Thyroid gland (tissue), 4 donors: ENCODE measurements around the gene FNBP1. TPM values are rescaled to one million over a fixed set of nuclear protein-coding genes. Genes with fewer than 3 reads are reported as not detected.

ENCODE experiments used
- DNase-seq, 2 donors: peaks; one replicate each; pipeline ENCODE4 v3.0.0-alpha.2; 2019
- H3K27ac ChIP-seq, 3 donors: fragments of 200-600 bp; sonication (generic); 1 replicate in 2 of 3; 2 replicates in 1 of 3; pipeline ENCODE4 v1.5.1; 2016 to 2019; ENCODE audit warnings: mild to moderate bottlenecking in 1 of 3, moderate library complexity in 1 of 3
- H3K27me3 ChIP-seq: fragments of 200-600 bp; sonication (generic); one replicate; pipeline ENCODE4 v1.5.1; 2019
- H3K36me3 ChIP-seq, 2 donors: fragments of 200-600 bp; sonication (generic); one replicate each; pipeline ENCODE4 v1.5.1; 2016 to 2019
- H3K4me1 ChIP-seq, 2 donors: fragments of 200-600 bp; sonication (generic); one replicate each; pipeline ENCODE4 v1.5.1; 2017 to 2019
- H3K4me3 ChIP-seq, 3 donors: fragments of 200-600 bp; sonication (generic); replicated peaks in 1 of 3; 1 replicate in 2 of 3; 2 replicates in 1 of 3; pipeline ENCODE4 v1.5.1; 2016; ENCODE audit warnings: mild to moderate bottlenecking in 1 of 3
- H3K9me3 ChIP-seq: fragments of 200-600 bp; sonication (generic); one replicate; pipeline ENCODE4 v1.5.1; 2017
- POLR2A ChIP-seq, 2 donors: fragments of 450-650 bp; IDR thresholded peaks; one replicate each; pipeline ENCODE4 v1.6.1; 2017; ENCODE audit warnings: antibody characterized with exemption in 2 of 2, mild to moderate bottlenecking in 2 of 2, moderate library complexity in 1 of 2
- WGBS, 2 donors: methylation state at CpG; one replicate each; pipeline ENCODE4 v1.1.5; 2017; 5-methylcytosine and 5-hydroxymethylcytosine counted together
- intact Hi-C: fragments of 100-400 bp; cut with DNase I; formaldehyde crosslinking; loops from one replicate; pipeline ENCODE4 v1.15.1; 2023
- total RNA-seq, 4 donors: library from RNA; depleted of rRNA; stranded (reverse); fragments of >200 nt; gene quantifications; one replicate each; pipeline ENCODE4 v1.2.3, GENCODE V29; 2016
- TF ChIP-seq, protein P1 (sequence below), 6 experiments: fragments of 200-600 bp in 3 of 6; fragments of 450-650 bp in 3 of 6; sonication (generic) in 3 of 6; IDR thresholded peaks; one replicate each; pipeline ENCODE4 v1.5.1; 2016 to 2019; ENCODE audit warnings: antibody characterized with exemption in 6 of 6, mild to moderate bottlenecking in 2 of 6, inconsistent platforms in 1 of 6, moderate library complexity in 1 of 6

FNBP1 gene
- total RNA-seq, 4 donors from 2014 or later: 55.8 to 78.5 (median 76.0) TPM

DNA sequence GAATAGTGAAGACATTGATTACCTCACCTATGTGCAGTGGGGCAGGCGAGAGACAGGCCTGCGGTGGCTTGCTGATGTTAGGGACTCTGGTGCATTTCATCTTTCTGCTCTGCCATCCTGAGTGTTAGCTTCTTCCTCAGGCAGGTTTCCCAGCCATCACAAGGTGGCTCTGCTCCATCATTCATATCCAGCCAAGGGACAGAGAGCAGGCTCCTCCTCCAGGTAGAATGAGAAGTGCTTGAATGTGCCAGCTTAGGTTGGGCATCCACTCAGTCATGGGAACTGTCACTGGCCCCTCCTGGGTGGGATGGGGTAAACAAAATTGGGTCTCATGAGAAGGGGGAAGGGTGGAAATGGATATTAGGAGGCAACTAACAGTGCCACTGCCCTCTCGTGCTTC is 35.6 kb upstream of the FNBP1 start:
- Histone ChIP-seq H3K36me3 (peaks cover 38 to 51% of the 10 kb centered on the region in 2 donors), H3K9me3 (no peaks in the 10 kb centered on the region), H3K4me1 (peaks cover 0 to 11% of the 10 kb centered on the region in 2 donors), H3K4me3 (no peak overlapping the region), H3K27me3 (no peaks in the 10 kb centered on the region), H3K27ac (no peak overlapping the region)
- WGBS, 2 donors: 97% methylated on average over 3 of the region's 3 CpGs
- DNase-seq: no peak
- intact Hi-C loops: no loop called here
- TF ChIP-seq, protein P1, sequence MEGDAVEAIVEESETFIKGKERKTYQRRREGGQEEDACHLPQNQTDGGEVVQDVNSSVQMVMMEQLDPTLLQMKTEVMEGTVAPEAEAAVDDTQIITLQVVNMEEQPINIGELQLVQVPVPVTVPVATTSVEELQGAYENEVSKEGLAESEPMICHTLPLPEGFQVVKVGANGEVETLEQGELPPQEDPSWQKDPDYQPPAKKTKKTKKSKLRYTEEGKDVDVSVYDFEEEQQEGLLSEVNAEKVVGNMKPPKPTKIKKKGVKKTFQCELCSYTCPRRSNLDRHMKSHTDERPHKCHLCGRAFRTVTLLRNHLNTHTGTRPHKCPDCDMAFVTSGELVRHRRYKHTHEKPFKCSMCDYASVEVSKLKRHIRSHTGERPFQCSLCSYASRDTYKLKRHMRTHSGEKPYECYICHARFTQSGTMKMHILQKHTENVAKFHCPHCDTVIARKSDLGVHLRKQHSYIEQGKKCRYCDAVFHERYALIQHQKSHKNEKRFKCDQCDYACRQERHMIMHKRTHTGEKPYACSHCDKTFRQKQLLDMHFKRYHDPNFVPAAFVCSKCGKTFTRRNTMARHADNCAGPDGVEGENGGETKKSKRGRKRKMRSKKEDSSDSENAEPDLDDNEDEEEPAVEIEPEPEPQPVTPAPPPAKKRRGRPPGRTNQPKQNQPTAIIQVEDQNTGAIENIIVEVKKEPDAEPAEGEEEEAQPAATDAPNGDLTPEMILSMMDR (IDR thresholded peaks at IDR 0.05): no peak
- TF ChIP-seq POLR2A (IDR thresholded peaks at IDR 0.05): no peak

DNA sequence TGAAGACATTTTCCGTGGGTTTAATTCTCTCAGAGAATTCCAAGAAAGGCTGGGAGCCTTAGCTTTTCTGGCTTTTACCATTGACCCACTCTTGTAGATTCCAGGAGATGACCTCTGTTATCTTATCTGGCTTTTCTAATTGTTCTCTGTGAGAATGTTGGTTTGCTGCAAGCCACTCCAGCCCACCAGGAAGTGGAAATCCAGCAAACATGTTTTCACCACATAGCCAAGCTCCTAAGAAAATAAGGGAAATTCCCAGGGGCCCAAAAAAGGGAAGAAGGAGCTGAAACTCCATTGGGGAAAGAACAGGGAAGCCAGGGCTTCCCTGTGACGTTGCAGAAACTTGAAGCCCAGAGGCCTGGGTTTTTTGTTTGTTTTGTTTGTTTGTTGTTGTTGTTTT is 30.4 kb upstream of the FNBP1 start:
- WGBS, 2 donors: 45 to 52% methylated on average over 2 of the region's 2 CpGs
- H3K4me3 ChIP-seq: no peak overlapping the region
- peak overlapping the region in 2 of 3 donors; percentile 12 to 61 for H3K27ac ChIP-seq
- no peak for DNase-seq
- TF ChIP-seq, protein P1 (IDR thresholded peaks at IDR 0.05): no peak
- TF ChIP-seq POLR2A (IDR thresholded peaks at IDR 0.05): no peak
- no peaks in the 10 kb centered on the region for H3K27me3 ChIP-seq
- H3K4me1 ChIP-seq: peaks cover 14 to 34% of the 10 kb centered on the region in 2 donors
- intact Hi-C loops: no loop called here
- no peaks in the 10 kb centered on the region for H3K9me3 ChIP-seq
- peaks cover 15 to 16% of the 10 kb centered on the region in 2 donors for H3K36me3 ChIP-seq

- no peak overlapping the region for H3K4me3 ChIP-seq
- H3K4me1 ChIP-seq: peaks cover 20 to 41% of the 10 kb centered on the region in 2 donors
- intact Hi-C loops: no loop called here
- TF ChIP-seq POLR2A (IDR thresholded peaks at IDR 0.05): no peak
- TF ChIP-seq, protein P1 (IDR thresholded peaks at IDR 0.05): no peak
- DNase-seq: no peak
- peak overlapping the region in 2 of 3 donors; percentile 23 to 61 for H3K27ac ChIP-seq
- H3K27me3 ChIP-seq: no peaks in the 10 kb centered on the region
- WGBS, 2 donors: 67 to 70% methylated on average over 9 of the region's 9 CpGs
- no peaks in the 10 kb centered on the region for H3K9me3 ChIP-seq
- peaks cover 11 to 14% of the 10 kb centered on the region in 2 donors for H3K36me3 ChIP-seq
Observed at GRCh38 chr9:130072515-130073235, 29.7 kb upstream of the FNBP1 start.

DNA sequence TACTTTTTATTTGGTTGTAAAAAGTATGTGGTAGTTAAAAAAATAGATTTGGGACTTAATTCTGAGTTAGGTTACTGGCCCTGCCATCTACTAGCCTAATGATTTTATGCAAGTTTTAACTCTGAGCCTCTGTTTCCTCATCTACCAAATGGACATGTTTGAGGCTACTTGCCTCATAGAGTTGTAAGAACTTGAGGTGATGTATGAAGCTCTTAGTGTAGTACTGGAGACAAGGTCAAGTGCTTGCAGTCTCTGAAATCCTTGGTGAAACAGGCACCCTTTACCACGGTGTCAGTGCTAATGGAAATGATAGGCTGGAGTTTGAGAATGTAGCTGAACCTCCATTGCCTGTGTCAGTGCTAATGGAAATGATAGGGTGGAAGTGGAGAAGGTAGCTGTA is 26.1 kb upstream of the FNBP1 start:
- Histone ChIP-seq H3K36me3 (no peaks in the 10 kb centered on the region), H3K27ac (peak overlapping the region; percentile 71 to 92 (median 76)), H3K4me1 (peaks cover 20 to 44% of the 10 kb centered on the region in 2 donors), H3K4me3 (no peak overlapping the region), H3K27me3 (no peaks in the 10 kb centered on the region), H3K9me3 (no peaks in the 10 kb centered on the region)
- TF ChIP-seq, protein P1 (IDR thresholded peaks at IDR 0.05): no peak
- no peak for TF ChIP-seq POLR2A (IDR thresholded peaks at IDR 0.05)
- DNase-seq: no peak
- intact Hi-C loops: no loop called here
- WGBS, 2 donors: 64 to 65% methylated on average over 1 of the region's 1 CpG

DNA sequence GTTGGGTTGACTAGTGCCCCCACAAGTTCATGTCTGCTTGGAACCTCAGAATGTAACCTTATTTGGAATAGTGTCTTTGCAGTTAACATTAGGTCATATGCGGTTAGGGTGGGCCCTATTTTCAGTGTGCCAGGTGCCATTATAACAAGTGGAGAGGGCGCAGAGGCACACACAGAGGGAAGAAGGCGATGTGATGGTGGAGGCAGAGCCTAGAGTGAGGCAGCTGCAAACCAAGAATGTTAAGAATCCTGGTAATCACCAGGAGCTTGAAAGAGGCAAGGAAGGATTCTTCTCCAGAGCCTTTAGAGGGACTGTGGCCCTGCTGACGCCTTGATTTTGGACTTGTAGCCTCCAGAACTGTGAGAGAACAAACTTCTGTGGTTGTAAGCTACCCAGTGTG is 21.6 kb upstream of the FNBP1 start:
- Histone ChIP-seq H3K36me3 (no peaks in the 10 kb centered on the region), H3K4me1 (peaks cover 14 to 26% of the 10 kb centered on the region in 2 donors), H3K4me3 (no peak overlapping the region), H3K27ac (no peak overlapping the region), H3K9me3 (no peaks in the 10 kb centered on the region), H3K27me3 (no peaks in the 10 kb centered on the region)
- no peak for TF ChIP-seq POLR2A (IDR thresholded peaks at IDR 0.05)
- TF ChIP-seq, protein P1 (IDR thresholded peaks at IDR 0.05): no peak
- intact Hi-C loops: no loop called here
- DNase-seq: no peak
- 90 to 93% methylated on average over 4 of the region's 4 CpGs for WGBS, 2 donors
